GM21528 (cell line): ENCODE data around the gene SGMS1.
"Not testable (repeated sequence)": the region's sequence is repeated elsewhere in the genome, so short reads cannot be mapped to it uniquely, and the experiment has no call there.

Experiments
- ATAC-seq: cut with Tn5 transposase; IDR thresholded peaks from one replicate; pipeline ENCODE4 v1.9.1; 2021; ENCODE audit warnings: mild to moderate bottlenecking, moderate library complexity; ENCODE audit not compliant: unreplicated experiment, low FRiP score

Gene SGMS1

DNA sequence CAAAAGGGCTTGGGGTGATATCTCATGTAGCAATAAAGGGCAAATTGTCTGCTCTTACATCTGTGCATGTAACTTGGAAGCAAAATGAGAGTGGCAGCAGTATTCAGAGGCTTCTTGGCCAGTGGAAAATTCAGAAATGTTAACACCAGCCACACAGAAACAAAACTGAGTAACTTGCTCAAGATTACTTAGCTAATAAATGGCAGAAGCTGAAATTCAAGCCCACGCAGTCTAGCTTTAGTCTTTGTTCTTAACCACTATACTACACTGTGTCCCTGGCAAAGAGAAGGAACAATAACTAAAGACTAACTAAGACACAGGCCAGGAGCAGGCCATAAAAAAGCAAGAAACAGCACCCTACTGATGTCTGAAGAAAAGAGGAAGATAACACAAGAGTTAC lies 186.5 kb downstream of the SGMS1 start:
- ATAC-seq = no peak

- no peak for ATAC-seq
These were observed 187.0 kb downstream of the SGMS1 start for GRCh38 chr10:50436805-50437204.

DNA sequence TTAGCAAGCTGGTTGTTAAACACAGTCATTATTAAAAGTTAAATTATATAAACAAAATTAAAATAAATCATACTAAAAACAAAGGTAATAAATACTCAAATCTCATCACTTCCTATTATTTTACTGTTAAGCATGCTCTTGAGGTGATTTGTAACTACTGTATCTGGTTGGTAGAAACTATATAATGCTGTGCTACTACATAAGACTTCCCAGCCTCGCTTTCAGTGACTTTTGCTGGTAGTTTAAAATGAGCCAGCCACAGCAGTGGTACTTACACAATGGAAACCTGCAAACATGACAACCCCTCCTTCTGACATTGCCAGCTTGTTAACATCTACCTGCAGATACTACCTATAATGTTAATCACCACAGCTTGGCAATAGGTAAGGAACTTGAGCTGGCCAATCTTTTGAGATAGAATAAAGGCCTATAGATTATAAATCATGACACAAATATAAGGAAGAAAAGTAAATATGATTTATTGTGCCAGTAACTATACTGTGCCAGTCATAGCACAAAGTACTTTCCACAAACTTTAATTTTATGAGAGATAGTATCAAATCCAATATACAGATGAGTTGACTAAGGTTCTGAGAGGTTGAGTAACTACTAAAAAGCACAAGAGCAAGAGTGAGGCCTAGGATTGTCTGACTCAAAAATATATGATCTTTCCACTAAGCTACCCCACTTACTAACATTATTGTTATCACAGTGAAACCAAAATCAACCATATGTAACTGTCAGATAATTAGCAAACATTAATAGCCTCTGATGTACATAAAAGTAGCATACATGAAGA lies 191.3 kb downstream of the SGMS1 start:
- ATAC-seq = peak; percentile 59

- ATAC-seq = peak; percentile 79
These were observed 192.0 kb downstream of the SGMS1 start for GRCh38 chr10:50431791-50432190.

DNA sequence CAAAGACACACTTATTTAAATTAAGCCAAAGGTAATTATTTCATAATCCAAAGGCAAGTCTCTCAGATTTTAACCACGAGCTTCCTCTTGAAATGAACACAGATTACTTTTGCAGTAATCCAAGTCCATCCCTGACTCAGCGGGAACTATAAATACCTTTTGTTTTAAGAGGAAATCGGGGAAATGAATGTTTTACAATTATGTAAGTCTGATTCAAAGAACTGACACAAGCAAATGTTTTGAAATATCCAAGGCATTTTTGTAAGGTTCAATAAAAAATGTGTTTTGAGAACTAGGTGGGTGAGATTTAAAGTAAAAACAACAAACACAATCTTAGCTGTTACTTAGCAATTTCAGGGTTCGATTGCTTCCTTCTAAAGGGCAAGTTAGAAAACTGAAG lies 192.6 kb downstream of the SGMS1 start:
- no peak for ATAC-seq

DNA sequence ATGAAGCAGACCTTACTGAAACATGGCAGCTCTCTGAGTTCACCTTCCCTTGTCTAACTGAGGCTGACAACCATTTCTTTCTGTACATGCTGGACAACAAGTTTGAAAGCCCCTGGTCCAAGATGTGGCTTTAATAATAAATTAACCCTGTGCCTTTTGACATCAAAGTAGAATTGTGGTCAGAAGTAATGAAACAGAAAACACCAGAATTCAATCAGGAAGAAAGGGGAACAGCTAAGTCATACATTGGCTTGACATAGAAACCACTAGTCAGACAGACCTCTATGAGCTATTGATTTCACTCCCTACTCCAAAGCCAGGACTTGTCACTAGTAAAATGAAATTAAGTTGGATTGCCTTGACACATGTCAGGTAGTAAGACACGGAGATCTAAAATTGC lies 197.3 kb downstream of the SGMS1 start:
- ATAC-seq = peak; percentile 65

DNA sequence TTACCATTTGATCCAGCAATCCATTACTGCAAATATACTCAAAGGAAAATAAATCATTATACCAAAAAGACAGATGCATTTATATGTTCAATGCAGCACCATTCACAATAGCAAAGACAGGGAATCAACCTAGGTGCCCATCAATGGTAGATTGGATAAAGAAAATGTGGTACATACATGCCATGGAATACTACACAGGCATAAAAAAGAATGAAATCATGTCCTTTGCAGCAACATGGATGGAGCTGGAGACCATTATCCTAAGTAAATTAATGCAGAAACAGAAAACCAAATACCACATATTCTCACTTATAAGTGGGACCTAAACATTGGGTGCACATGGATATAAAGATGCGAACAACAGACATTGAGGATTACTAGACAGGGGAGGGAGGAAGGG lies 198.5 kb downstream of the SGMS1 start:
- ATAC-seq = not testable (repeated sequence)

GRCh38 chr10:50423448-50423847 lies 200.3 kb downstream of the SGMS1 start:
- ATAC-seq = no peak

DNA sequence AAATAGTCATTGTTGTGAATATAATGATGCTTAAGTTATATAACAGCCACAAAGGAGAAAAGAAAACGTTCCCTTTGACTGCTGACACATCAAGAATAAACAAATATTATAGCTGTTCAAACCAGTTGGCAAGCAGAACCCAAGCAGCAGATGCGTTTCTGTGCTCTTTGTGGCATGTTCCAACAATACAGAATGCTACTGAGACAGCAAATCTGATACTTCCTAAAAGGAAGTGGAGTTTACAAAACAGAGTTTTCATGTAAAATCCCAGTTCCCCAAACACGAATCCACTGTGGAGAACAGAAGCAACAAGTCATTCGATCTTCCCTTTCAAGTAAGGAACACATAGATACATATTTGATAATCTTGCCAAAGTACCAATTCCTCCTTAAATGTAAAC lies 201.5 kb downstream of the SGMS1 start:
- no peak for ATAC-seq

- ATAC-seq = peak; percentile 35
These were observed 202.6 kb downstream of the SGMS1 start for GRCh38 chr10:50421026-50421719.

- ATAC-seq = no peak
These were observed 203.6 kb downstream of the SGMS1 start for GRCh38 chr10:50420196-50420595.

DNA sequence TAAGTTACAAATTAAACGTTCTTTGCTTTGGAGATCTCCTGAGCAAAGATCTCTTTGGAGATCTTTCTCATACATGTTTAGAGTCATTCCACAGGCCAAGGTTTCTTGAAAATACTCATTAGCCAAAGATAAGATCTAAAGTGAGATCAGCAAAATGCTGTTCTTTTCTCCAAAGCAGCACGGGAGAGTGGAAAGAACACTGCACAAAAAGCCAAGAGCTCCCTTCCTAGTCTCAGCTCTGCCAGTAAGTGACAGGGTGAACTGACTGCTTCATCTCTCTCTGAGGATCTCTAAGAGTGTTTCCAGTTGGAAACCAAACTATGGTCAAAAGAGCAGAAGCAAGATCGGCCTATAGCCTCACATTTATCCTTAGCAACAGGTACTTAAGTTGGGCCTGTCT lies 204.0 kb downstream of the SGMS1 start:
- no peak for ATAC-seq

DNA sequence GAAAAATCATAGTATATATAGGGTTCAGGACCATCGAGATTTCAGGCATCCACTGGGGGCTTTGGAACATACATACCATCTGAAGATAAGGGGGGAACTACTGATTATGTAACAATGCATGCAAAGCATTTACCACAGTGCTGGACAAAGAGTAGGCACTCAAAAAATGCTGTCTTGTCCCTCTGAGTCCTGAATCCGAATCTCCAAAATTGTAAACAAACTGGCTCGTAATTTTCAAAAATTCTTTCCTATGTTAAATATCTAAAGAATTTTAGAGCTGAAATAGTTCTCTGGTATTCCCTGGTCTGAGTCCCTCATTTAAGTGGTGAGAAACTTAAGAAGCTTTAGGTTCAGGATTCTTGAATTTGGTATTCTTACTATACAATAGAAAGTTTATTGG lies 204.7 kb downstream of the SGMS1 start:
- ATAC-seq = no peak

DNA sequence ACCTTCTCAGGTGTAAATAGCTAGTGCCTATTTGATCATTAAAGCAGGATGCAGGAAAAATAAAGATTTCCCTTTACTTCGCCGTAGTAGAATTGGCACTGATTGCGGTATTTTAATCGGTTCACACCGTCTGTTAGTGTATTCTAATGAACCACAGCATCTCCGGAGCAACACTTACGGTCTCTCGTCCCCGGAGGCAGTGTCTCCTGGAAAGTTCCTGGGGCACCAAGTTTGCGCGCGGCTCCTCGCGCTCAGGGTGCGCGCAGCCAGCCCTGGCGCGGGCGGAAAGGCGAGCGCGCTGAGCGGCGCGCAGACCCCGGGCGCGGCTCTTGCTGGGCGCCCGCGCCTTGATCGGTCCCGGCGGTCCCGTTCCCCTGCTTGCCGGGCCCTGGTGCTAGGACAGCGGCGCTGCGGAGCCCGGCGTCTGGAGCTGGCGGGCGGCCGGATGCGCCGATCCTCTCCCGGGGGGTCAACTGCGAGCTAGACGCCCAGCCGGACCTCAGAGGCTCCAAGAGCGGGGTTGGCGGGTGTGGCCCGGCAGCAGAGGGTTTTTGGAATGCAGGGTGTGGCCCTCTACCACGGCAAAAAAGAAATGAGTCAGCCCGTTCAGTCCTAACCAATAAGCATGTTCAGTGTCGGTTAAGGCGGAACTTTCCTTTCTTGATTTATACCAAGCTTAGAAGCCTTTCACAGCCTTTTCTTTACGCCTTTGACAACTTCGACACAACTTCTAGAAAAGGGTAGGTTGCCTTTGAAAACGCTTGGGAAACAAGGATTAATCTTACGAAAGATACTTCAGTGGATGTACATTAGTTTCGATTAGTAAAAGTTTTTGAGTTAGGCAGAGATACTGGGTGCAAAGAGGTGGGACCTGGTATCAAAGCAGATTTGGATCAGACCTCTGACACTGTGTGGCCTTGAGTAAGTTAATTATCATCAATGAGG lies 205.6 kb downstream of the SGMS1 start:
- peak; percentile 87 for ATAC-seq

DNA sequence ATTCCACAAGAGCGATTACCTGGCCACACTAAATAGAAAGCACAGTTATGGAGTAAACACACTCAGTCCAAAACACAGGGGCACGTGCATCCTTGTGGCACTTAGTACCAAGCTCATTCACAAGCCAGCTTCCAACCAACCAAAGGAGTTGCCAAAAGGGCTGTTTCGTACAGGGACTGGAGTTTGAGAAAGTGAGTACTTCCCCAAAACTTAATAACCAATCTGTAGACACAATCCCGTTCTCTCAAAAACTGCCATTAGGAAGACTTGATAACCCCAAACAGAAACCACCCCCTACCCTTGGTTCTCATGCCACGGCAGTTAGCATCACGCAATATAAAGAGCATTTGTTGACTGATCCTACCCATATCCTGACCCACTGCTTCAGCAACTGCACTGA lies 206.3 kb downstream of the SGMS1 start:
- peak; percentile 21 for ATAC-seq

DNA sequence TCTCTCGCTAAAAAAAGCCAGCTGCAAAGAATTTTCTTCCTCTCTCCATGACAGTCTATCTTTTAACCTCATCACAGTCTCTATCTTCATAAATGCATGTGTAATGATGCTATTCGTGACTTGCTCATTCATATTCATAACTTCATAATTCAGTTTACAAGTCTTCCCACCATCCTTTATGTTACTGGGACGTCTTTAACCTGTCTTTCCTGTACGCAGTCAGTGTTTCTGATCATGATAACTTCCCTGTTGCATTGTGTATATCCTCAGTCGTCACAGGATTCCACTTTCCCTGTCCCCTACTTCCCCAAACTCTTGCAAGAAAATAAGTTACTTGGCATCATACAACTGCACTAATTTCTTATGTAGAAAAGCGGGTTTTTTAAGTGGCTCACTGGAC lies 206.9 kb downstream of the SGMS1 start:
- ATAC-seq = no peak

DNA sequence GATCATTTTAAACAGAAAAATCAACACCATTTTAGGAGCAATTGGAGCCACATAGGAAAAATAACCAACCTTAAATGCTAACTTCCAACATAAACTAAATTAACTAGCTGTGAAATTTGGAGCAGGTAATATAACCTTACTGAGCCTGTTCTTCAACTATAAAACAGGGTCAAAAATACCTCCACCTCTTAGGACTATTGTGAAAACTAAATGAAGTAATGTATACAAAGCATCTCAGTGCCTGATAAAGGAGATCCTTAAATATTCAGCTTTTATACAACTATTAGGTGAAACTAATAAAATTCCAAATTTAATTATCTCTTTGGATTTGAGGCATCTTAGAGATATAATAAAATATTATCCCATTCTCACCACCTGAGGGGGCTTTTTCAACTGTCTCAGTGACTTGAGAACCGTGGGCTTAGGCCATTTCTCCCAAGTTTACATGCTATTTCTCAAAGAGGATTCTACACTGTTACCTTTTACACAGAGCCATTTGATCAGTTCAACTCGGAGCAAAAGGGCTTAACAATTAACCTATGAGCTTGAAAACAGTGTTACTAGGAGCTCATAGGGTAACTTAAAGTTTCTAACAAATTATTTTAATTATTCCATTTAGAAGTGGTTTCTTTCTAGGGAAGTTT lies 207.5 kb downstream of the SGMS1 start:
- no peak for ATAC-seq

- no peak for ATAC-seq
These were observed 208.5 kb downstream of the SGMS1 start for GRCh38 chr10:50415292-50415691.

- no peak for ATAC-seq
These were observed 213.5 kb downstream of the SGMS1 start for GRCh38 chr10:50410066-50410811.
